Retinal pigment epithelial cell (primary cell): ENCODE results near the gene EMD.

Experiments used
- DNase-seq: peaks from one replicate; pipeline ENCODE4 v3.0.0-alpha.2; 2010; ENCODE audit warnings: low read depth
- H3K4me3 ChIP-seq: 2 replicates; pipeline ENCODE4 v1.5.1; 2011; ENCODE audit warnings: mild to moderate bottlenecking, low read length, control low read depth, moderate library complexity
- CTCF ChIP-seq: conservative IDR thresholded peaks from 2 replicates; pipeline ENCODE4 v1.5.1; 2011; ENCODE audit warnings: low read depth, low read length, control low read depth, inconsistent platforms

EMD gene

DNA sequence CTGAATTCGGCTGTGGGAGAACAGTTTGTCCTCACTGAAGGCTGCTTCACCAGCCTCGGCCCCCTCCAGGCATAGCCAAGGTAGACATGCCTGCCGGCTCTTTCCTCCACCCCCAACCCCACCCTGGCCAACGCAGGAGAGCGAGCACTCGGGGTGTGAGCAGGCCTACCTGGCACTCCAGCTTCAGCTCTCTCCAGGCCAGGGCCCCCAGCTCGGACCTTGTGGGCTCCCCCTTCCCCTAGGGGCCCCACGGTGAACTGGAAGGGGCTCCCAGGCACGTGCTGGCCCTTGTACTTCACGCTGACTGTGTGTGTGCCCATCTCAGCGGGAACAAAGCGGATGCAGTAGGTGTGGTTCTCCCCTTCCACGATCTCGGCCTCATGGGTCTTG is 27.1 kb upstream of the EMD start:
- no peak for DNase-seq
- no peak overlapping the region for H3K4me3 ChIP-seq
- TF ChIP-seq CTCF, result no peak

- DNase-seq, result no peak
- no peak for TF ChIP-seq CTCF
- no peak overlapping the region for H3K4me3 ChIP-seq
Observed at GRCh38 chrX:154352466-154352865, 26.6 kb upstream of the EMD start.

GRCh38 chrX:154353172-154353843 is 25.8 kb upstream of the EMD start:
- no peak overlapping the region for H3K4me3 ChIP-seq
- TF ChIP-seq CTCF, result no peak

GRCh38 chrX:154354013-154354412 is 25.1 kb upstream of the EMD start:
- no peak overlapping the region for H3K4me3 ChIP-seq
- no peak for TF ChIP-seq CTCF
- no peak for DNase-seq

More at GRCh38 chrX:154353172-154353843, 25.8 kb upstream of the EMD start:
- DNase-seq, result no peak

DNA sequence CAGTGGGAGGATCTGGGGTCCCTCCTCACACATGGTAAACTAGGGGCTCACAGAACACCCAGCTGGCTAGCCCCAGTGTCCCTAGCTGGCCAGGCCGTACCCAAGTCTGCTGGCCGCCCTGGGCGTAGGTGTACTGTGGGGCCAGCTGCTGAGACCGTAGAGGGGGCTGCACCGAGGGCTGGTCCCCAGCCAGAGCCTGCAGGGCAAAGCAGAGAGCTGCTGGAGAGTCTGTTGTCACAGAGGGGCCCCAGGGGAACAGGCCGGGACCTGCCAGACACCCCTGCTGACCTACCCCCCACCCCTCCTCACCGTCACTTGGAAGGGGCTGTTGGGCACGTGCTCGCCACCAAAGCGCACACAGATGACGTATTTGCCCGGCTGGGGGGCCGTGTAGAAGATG is 24.6 kb upstream of the EMD start:
- no peak for DNase-seq
- H3K4me3 ChIP-seq, result no peak overlapping the region
- TF ChIP-seq CTCF, result no peak

DNA sequence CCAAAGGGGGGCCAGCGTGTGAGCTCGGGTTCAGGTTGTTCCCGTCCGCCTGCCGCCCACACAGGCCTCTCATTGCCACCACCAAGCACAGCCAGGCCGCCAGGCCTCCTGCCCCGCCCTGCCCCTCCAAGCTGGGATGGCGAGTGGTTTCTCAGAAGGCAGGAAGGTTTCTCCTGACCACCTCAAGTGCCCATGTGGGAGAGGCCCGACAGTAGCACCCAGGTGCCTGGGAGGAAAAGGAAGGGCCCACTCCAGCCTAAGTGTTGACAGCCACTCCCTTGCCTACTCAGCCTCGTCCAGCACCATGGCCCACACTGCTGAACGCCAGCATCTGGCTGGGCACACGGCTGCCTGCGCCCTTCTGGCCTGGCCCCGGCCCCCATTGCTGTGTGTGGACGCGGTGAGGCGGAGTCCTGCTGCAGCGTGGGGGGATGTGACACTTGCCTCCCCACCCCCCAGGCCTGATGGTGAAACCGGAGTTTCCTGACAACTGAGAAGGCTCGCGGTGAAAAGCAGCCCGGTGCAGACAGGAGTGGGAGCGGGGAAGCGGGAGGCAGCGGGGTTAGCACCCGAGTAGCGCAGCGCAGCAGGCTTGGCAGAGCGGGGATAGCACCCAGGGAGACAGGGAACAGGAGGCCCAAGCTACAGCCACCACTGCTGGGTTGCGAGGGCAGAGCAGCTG is 23.9 kb upstream of the EMD start:
- no peak for TF ChIP-seq CTCF
- H3K4me3 ChIP-seq, result no peak overlapping the region
- no peak for DNase-seq

DNA sequence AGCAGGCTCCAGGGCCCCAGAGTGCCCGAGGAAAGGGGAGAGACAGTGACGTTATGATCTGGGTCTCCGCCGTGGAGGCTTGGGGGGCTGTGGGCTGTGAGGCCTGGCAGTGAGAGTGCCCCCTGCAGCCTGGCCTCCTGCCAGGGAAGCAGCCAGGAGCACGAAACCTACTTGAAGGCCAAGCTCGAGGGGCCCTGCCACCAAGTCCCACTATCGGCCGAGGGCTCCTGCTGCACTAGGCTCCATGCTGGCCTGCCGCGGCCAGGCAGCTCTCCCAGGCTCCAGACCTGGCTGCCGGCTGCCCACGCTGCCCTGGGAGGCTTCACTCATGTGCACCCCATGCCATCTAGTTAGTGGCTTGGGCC is 23.3 kb upstream of the EMD start:
- no peak for TF ChIP-seq CTCF
- no peak for DNase-seq
- no peak overlapping the region for H3K4me3 ChIP-seq
